ENCODE data around the gene KDM8.
A peak's percentile ranks its signal among the peaks of the same experiment; 100 is the strongest.
"Not testable (repeated sequence)": the region's sequence is repeated elsewhere in the genome, so short reads cannot be mapped to it uniquely, and the experiment has no call there.

The KDM8 gene

DNA sequence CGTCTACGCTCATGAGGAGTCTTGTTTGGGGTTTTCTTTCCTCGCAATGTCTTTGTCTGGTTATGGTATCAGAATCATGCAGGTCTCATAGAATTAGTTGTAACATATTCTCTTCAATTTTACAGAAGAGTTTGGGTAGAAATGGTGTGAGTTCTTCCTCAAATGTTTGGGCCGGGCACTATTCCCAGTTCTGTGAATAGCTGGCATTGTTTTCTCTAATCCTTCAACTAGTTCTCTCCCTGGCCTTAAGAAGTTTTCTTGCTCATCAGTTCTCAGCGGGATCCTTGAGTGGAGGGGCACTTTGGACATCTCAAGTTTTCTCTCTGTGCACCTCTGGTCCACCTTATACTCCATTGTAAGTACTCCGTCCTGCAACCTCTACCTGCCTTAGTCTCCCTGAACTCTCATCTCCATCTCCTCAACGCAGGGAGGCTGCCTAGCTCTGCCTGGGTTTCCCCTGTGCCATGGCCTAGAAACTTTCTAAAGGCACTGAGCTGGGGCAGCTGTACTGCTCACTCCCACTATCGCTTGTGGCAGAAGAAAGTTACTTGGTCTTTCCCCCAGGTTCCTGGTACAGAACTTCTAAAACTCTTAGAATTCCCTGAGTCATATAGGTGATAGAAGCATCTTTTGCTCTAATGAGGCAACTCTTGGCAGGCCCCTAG is 48.3 kb downstream of the KDM8 start:
- no peak overlapping the region for H3K27ac ChIP-seq (ENCODE audit: low read depth in 2 of 2, low read length in 2 of 2)
- no peak overlapping the region for H3K4me3 ChIP-seq (ENCODE audit: low read length in 2 of 2)
- H3K36me3 ChIP-seq (ENCODE audit: control insufficient read depth in 2 of 2, insufficient read depth in 2 of 2, low read length in 2 of 2): peaks cover 5 to 11% of the 10 kb centered on the region in 2 donors
- H3K4me1 ChIP-seq (ENCODE audit: control insufficient read depth in 2 of 2, insufficient read depth in 2 of 2, low read length in 2 of 2): peaks cover 0 to 7% of the 10 kb centered on the region in 2 donors
- no peaks in the 10 kb centered on the region for H3K9me3 ChIP-seq (ENCODE audit: control insufficient read depth in 2 of 2, low read length in 2 of 2)
- no peaks in the 10 kb centered on the region for H3K27me3 ChIP-seq (ENCODE audit: control insufficient read depth in 2 of 2, insufficient read depth in 2 of 2, low read length in 2 of 2)
- H3K9ac ChIP-seq (ENCODE audit: low read depth in 1 of 2, low read length in 2 of 2): no peak overlapping the region

DNA sequence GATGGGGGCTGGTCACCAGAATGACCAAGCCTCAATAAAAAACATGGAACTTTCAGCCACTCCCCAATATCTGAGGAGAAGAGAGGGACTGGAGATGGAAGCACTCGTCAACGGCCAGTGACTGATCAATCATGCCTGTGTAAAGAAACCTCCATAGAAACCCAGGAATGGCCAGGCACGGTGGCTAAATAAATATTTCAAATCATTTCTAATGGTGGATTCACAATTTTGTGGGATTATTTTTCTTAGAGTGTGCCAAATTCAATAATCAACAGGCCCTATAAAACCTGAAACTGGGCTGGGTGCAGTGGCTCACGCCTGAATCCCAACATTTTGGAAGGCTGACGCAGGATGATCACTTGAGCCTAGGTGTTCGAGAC is 48.9 kb downstream of the KDM8 start:
- H3K4me1 ChIP-seq (ENCODE audit: control insufficient read depth in 2 of 2, insufficient read depth in 2 of 2, low read length in 2 of 2): peaks cover 0 to 7% of the 10 kb centered on the region in 2 donors
- H3K36me3 ChIP-seq (ENCODE audit: control insufficient read depth in 2 of 2, insufficient read depth in 2 of 2, low read length in 2 of 2): peaks cover 10 to 16% of the 10 kb centered on the region in 2 donors
- H3K9me3 ChIP-seq (ENCODE audit: control insufficient read depth in 2 of 2, low read length in 2 of 2): no peaks in the 10 kb centered on the region
- H3K27ac ChIP-seq (ENCODE audit: low read depth in 2 of 2, low read length in 2 of 2): no peak overlapping the region
- H3K9ac ChIP-seq (ENCODE audit: low read depth in 1 of 2, low read length in 2 of 2): no peak overlapping the region
- H3K4me3 ChIP-seq (ENCODE audit: low read length in 2 of 2): no peak overlapping the region
- H3K27me3 ChIP-seq (ENCODE audit: control insufficient read depth in 2 of 2, insufficient read depth in 2 of 2, low read length in 2 of 2): no peaks in the 10 kb centered on the region

DNA sequence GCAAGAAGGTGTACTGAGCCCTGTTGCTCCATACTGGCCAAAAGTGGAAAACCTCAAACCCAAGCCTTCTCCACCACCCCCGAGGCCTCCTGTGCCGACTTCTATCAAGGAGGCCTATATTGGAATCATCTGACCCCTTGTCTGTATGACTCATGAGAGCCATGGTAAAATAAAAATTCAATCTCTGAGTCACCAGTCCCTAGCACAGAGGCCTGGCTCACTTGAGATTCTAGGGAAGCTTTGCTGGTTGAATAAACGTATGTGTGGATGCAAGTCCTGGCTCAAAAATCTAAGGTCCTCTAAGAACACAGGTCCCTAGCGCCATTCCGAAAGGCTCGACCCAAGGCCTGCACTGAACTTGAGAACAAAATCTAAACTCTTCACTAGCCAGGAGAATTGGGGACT is 50.2 kb downstream of the KDM8 start:
- H3K27ac ChIP-seq (ENCODE audit: low read depth in 2 of 2, low read length in 2 of 2): peak overlapping the region; percentile 20 to 46

DNA sequence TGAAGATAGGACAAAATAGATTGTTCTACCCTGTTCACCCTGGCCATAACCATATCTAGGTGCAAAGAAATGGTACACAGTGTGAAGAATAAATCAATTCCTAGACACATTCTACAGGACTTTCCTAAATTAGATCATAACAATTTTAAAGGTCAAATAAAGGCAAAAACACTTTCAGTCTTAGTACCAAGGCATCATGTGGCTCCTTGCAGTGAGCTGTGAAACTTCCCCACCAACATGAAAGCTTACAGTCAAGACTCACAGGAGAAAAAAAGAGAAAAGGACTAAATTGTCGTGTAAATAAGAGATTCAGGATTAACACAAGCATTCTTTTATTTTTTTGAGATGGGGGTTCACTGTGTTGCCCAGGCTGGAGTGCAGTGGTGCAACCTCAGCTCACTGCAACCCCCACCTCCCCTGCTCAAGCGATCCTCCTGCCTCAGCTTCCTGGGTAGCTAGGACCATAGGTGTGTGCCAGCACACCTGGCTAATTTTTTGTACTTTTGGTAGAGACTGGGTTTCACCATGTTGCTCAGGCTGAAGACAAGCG is 51.0 kb downstream of the KDM8 start:
- Histone ChIP-seq H3K9ac (ENCODE audit: low read depth in 1 of 2, low read length in 2 of 2) (no peak overlapping the region), H3K27me3 (ENCODE audit: control insufficient read depth in 2 of 2, insufficient read depth in 2 of 2, low read length in 2 of 2) (no peaks in the 10 kb centered on the region), H3K4me1 (ENCODE audit: control insufficient read depth in 2 of 2, insufficient read depth in 2 of 2, low read length in 2 of 2) (peaks cover 0 to 7% of the 10 kb centered on the region in 2 donors), H3K4me3 (ENCODE audit: low read length in 2 of 2) (no peak overlapping the region), H3K27ac (ENCODE audit: low read depth in 2 of 2, low read length in 2 of 2) (peak overlapping the region in 1 of 2 donors; percentile 41), H3K9me3 (ENCODE audit: control insufficient read depth in 2 of 2, low read length in 2 of 2) (no peaks in the 10 kb centered on the region), H3K36me3 (ENCODE audit: control insufficient read depth in 2 of 2, insufficient read depth in 2 of 2, low read length in 2 of 2) (peaks cover 12 to 21% of the 10 kb centered on the region in 2 donors)

More for the DNA sequence above, 50.2 kb downstream of the KDM8 start:
- Histone ChIP-seq H3K36me3 (ENCODE audit: control insufficient read depth in 2 of 2, insufficient read depth in 2 of 2, low read length in 2 of 2) (peaks cover 12 to 18% of the 10 kb centered on the region in 2 donors), H3K9me3 (ENCODE audit: control insufficient read depth in 2 of 2, low read length in 2 of 2) (no peaks in the 10 kb centered on the region), H3K27me3 (ENCODE audit: control insufficient read depth in 2 of 2, insufficient read depth in 2 of 2, low read length in 2 of 2) (no peaks in the 10 kb centered on the region), H3K4me3 (ENCODE audit: low read length in 2 of 2) (no peak overlapping the region), H3K9ac (ENCODE audit: low read depth in 1 of 2, low read length in 2 of 2) (no peak overlapping the region), H3K4me1 (ENCODE audit: control insufficient read depth in 2 of 2, insufficient read depth in 2 of 2, low read length in 2 of 2) (peaks cover 0 to 7% of the 10 kb centered on the region in 2 donors)

DNA sequence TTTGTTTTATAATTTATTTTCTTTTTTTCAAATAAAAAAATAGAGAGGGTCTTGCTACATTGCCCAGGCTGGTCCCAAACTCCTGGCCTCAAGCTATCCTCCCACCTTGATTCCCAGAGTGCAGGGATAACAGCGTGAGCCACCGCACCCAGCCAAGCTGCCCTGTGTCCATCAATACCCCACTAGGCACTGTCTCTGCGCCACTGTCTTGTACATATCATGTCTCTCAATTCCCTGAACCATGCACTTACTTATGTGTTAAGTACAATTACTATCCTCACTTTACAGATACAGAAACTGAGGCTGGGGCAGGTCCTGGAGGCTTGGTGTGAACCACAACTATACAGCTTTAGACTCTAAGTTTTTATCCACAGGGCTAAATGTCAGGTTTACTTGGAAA is 53.5 kb downstream of the KDM8 start:
- Histone ChIP-seq H3K36me3 (ENCODE audit: control insufficient read depth in 2 of 2, insufficient read depth in 2 of 2, low read length in 2 of 2) (peaks cover 12 to 21% of the 10 kb centered on the region in 2 donors), H3K27ac (ENCODE audit: low read depth in 2 of 2, low read length in 2 of 2) (no peak overlapping the region), H3K4me3 (ENCODE audit: low read length in 2 of 2) (no peak overlapping the region), H3K9me3 (ENCODE audit: control insufficient read depth in 2 of 2, low read length in 2 of 2) (no peaks in the 10 kb centered on the region), H3K9ac (ENCODE audit: low read depth in 1 of 2, low read length in 2 of 2) (no peak overlapping the region), H3K4me1 (ENCODE audit: control insufficient read depth in 2 of 2, insufficient read depth in 2 of 2, low read length in 2 of 2) (peaks cover 0 to 7% of the 10 kb centered on the region in 2 donors), H3K27me3 (ENCODE audit: control insufficient read depth in 2 of 2, insufficient read depth in 2 of 2, low read length in 2 of 2) (no peaks in the 10 kb centered on the region)

DNA sequence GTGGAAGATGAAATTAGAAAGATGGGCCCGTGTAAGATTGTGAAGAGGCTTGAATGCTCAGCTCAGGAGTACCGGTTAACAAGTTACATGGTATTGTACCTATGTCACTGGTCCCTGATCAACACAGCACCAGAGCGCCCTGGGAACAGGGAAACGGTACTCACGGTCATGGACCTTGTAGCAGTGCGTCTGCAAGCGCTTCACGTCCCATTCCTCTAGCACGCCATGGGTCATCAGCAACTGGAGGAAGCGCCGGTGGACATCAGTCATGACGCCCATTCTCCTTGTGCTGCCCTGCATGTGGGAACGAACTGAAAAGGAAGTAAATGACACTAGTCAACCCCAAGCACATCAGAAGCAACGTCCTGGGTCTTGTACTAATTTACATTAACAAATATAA is 53.9 kb downstream of the KDM8 start:
- no peaks in the 10 kb centered on the region for H3K9me3 ChIP-seq (ENCODE audit: control insufficient read depth in 2 of 2, low read length in 2 of 2)
- peaks cover 0 to 7% of the 10 kb centered on the region in 2 donors for H3K4me1 ChIP-seq (ENCODE audit: control insufficient read depth in 2 of 2, insufficient read depth in 2 of 2, low read length in 2 of 2)
- H3K9ac ChIP-seq (ENCODE audit: low read depth in 1 of 2, low read length in 2 of 2): no peak overlapping the region
- H3K27ac ChIP-seq (ENCODE audit: low read depth in 2 of 2, low read length in 2 of 2): no peak overlapping the region
- no peaks in the 10 kb centered on the region for H3K27me3 ChIP-seq (ENCODE audit: control insufficient read depth in 2 of 2, insufficient read depth in 2 of 2, low read length in 2 of 2)
- peaks cover 12 to 21% of the 10 kb centered on the region in 2 donors for H3K36me3 ChIP-seq (ENCODE audit: control insufficient read depth in 2 of 2, insufficient read depth in 2 of 2, low read length in 2 of 2)
- no peak overlapping the region for H3K4me3 ChIP-seq (ENCODE audit: low read length in 2 of 2)

DNA sequence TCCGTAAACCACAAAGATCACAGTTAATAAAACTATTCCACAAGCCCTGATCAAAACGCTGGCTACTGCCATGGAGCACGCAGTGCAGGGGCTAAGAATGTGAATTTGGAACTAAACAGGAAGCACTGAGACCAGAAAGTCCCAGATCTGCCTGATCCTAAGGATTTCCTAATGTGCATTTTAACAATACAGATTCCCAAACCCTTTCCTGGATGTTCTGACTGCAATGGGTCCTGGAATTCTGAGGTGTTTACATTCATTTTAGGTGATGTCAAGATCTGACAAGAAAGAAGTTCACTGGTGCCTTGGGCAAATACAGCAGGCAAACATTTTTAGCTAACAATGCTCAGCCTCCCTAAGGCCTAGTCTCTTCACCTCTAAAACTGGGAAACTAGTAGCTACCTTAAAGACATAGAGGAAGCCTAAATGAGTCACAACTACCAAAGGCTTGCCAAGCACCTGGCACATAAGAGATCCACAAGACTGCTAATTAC is 55.0 kb downstream of the KDM8 start:
- no peaks in the 10 kb centered on the region for H3K9me3 ChIP-seq (ENCODE audit: control insufficient read depth in 2 of 2, low read length in 2 of 2)
- peaks cover 0 to 7% of the 10 kb centered on the region in 2 donors for H3K4me1 ChIP-seq (ENCODE audit: control insufficient read depth in 2 of 2, insufficient read depth in 2 of 2, low read length in 2 of 2)
- H3K9ac ChIP-seq (ENCODE audit: low read depth in 1 of 2, low read length in 2 of 2): no peak overlapping the region
- H3K4me3 ChIP-seq (ENCODE audit: low read length in 2 of 2): no peak overlapping the region
- peak overlapping the region; percentile 11 to 12 for H3K27ac ChIP-seq (ENCODE audit: low read depth in 2 of 2, low read length in 2 of 2)
- H3K36me3 ChIP-seq (ENCODE audit: control insufficient read depth in 2 of 2, insufficient read depth in 2 of 2, low read length in 2 of 2): peaks cover 12 to 21% of the 10 kb centered on the region in 2 donors
- no peaks in the 10 kb centered on the region for H3K27me3 ChIP-seq (ENCODE audit: control insufficient read depth in 2 of 2, insufficient read depth in 2 of 2, low read length in 2 of 2)

DNA sequence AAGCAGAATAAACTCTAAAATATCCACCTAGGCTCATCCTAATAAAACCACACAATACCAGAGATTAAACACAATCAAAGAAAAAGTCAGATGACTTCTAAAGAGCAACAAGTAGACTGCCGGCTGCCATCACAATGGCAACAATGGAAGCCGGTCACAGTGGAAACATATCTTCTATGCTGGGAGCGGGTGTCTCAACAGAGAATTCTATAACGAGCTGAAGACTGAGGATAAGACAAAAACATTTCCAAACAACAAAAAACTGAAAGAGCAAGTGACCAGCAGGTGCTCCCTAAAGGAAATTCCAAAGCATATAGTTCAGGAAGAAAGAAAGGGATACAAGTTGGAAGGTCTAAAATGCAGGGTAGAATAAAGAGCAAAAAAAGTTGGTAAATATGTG is 56.4 kb downstream of the KDM8 start:
- no peaks in the 10 kb centered on the region for H3K9me3 ChIP-seq (ENCODE audit: control insufficient read depth in 2 of 2, low read length in 2 of 2)
- no peak overlapping the region for H3K27ac ChIP-seq (ENCODE audit: low read depth in 2 of 2, low read length in 2 of 2)
- H3K36me3 ChIP-seq (ENCODE audit: control insufficient read depth in 2 of 2, insufficient read depth in 2 of 2, low read length in 2 of 2): peaks cover 12 to 21% of the 10 kb centered on the region in 2 donors
- no peak overlapping the region for H3K9ac ChIP-seq (ENCODE audit: low read depth in 1 of 2, low read length in 2 of 2)
- no peaks in the 10 kb centered on the region for H3K27me3 ChIP-seq (ENCODE audit: control insufficient read depth in 2 of 2, insufficient read depth in 2 of 2, low read length in 2 of 2)
- H3K4me3 ChIP-seq (ENCODE audit: low read length in 2 of 2): no peak overlapping the region
- no peaks in the 10 kb centered on the region for H3K4me1 ChIP-seq (ENCODE audit: control insufficient read depth in 2 of 2, insufficient read depth in 2 of 2, low read length in 2 of 2)

DNA sequence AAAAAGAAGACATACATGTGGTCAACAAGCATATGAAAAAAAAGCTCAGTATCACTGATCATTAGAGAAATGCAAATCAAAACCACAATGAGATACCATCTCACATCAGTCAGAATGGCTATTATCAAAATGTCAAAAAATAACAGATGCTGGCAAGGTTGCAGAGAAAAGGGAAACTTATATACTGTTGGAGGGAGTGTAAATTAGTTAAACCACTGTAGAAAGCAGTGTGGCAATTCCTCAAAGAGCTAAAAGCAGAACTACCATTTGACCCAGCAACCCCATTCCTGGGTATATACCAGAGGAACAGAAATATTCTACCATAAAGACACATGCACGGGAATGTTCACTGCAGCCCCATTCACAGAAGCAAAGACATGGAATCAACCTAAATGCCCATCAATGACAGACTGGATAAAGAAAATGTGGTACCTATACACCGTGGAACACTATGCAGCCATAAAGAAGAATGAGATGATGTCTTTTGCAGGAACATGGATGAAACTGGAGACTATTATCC is 59.6 kb downstream of the KDM8 start:
- not testable (repeated sequence) for H3K36me3 ChIP-seq (ENCODE audit: control insufficient read depth in 2 of 2, insufficient read depth in 2 of 2, low read length in 2 of 2); H3K9me3 ChIP-seq (ENCODE audit: control insufficient read depth in 2 of 2, low read length in 2 of 2); H3K4me1 ChIP-seq (ENCODE audit: control insufficient read depth in 2 of 2, insufficient read depth in 2 of 2, low read length in 2 of 2); H3K9ac ChIP-seq (ENCODE audit: low read depth in 1 of 2, low read length in 2 of 2); H3K27me3 ChIP-seq (ENCODE audit: control insufficient read depth in 2 of 2, insufficient read depth in 2 of 2, low read length in 2 of 2); H3K27ac ChIP-seq (ENCODE audit: low read depth in 2 of 2, low read length in 2 of 2); H3K4me3 ChIP-seq (ENCODE audit: low read length in 2 of 2)

DNA sequence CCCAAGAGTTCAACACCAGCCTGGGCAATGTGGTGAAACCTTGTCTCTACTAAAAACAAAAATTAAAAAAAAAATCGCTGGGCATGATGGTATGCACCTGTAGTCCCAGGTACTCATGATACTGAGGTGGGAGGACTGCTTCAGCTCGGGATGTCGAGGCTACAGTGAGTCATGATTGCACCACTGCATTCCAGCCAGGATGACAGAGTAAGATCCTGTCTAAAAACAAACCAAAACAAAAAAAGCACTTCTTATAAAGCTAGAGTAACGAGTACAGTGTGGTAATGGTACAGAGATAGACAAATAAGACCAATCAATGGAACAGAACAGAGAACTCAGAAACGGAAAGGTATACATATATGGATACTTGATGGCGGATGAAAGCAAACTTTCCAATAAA is 60.8 kb downstream of the KDM8 start:
- Histone ChIP-seq H3K36me3 (ENCODE audit: control insufficient read depth in 2 of 2, insufficient read depth in 2 of 2, low read length in 2 of 2) (no peaks in the 10 kb centered on the region), H3K9ac (ENCODE audit: low read depth in 1 of 2, low read length in 2 of 2) (no peak overlapping the region), H3K27ac (ENCODE audit: low read depth in 2 of 2, low read length in 2 of 2) (no peak overlapping the region), H3K4me1 (ENCODE audit: control insufficient read depth in 2 of 2, insufficient read depth in 2 of 2, low read length in 2 of 2) (peaks cover 7 to 9% of the 10 kb centered on the region in 2 donors), H3K4me3 (ENCODE audit: low read length in 2 of 2) (no peak overlapping the region), H3K27me3 (ENCODE audit: control insufficient read depth in 2 of 2, insufficient read depth in 2 of 2, low read length in 2 of 2) (no peaks in the 10 kb centered on the region), H3K9me3 (ENCODE audit: control insufficient read depth in 2 of 2, low read length in 2 of 2) (no peaks in the 10 kb centered on the region)

All from mucosa of rectum (tissue), 2 donors.